Measurements from ENCODE around the gene DDR1.

The DDR1 gene

DNA sequence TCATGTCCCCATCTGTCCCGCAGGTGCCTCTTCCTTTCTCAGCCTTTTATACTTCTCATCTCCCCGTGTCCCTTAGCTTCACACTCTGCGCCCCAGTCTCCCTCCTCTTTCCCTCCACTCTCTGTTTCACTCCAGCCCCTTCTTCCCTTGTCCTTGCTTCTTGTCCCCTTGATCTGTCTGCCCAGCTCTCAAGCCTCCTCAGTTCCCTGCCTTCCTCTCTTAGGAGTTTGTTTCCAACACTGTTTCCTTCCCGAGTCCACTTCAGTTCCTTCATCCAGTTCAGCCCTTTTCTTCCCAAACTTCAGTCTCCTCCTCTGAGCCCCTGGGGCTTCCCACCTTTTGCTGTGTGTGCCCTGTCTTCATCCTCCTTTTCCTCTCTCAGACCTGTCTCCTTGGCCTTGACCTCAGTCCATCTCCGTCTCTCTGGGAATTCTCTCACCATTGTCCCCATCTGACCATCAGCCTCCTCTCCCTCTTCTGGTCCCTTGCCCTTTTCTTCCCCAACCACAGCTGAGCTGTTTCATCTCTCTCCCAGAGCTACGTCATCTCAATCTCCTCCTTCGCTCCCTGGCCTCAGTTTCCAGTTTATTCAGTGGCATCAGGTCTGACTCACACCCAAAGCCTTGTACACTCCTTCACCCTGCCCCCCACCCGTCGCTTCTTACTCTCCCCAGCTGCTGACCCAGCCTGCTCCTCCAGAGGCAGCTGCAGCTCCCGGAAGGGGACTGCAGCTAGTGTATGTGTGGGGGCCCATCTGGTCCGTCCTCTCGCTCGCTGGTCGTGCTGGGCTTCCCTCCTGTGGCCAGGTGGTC, 2.7 kb upstream of the DDR1 start:
- DNase-seq = peak; percentile 80 to 91

- DNase-seq = no peak
Observed at GRCh38 chr6:30882204-30882758, 2.0 kb upstream of the DDR1 start.

- peak; percentile 8 to 77 for DNase-seq
Observed at GRCh38 chr6:30882759-30883684, 1.3 kb upstream of the DDR1 start.

- peak in 1 of 2 experiments; percentile 33 for DNase-seq
Observed at GRCh38 chr6:30884521-30885480, 482 bp downstream of the DDR1 start.

DNA sequence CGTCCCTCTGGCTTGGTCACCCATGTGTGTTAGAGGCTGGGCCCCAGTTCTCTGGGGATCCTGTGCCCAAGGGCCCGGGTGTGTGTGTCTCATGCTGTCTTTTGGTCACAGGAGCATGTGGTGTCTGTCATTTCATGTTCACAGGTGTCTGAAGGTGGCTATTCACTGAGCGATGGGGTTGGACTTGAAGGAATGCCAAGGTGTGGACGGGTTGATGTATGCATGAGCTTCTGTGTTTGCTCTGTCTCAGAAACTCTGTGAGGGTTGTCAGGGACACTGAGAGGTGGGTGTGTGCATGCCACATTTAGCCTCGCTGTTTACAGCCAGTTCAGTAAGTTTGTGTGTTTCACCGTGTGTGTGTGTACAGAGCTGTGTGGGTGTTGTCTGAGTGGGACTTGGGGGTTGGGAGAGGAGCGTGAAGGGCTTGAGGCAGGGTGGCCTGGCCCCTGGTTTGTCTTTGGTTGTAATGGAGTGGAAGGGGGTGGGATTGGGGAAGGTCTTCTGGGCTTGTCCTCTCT, 1.2 kb downstream of the DDR1 start:
- DNase-seq = no peak

DNA sequence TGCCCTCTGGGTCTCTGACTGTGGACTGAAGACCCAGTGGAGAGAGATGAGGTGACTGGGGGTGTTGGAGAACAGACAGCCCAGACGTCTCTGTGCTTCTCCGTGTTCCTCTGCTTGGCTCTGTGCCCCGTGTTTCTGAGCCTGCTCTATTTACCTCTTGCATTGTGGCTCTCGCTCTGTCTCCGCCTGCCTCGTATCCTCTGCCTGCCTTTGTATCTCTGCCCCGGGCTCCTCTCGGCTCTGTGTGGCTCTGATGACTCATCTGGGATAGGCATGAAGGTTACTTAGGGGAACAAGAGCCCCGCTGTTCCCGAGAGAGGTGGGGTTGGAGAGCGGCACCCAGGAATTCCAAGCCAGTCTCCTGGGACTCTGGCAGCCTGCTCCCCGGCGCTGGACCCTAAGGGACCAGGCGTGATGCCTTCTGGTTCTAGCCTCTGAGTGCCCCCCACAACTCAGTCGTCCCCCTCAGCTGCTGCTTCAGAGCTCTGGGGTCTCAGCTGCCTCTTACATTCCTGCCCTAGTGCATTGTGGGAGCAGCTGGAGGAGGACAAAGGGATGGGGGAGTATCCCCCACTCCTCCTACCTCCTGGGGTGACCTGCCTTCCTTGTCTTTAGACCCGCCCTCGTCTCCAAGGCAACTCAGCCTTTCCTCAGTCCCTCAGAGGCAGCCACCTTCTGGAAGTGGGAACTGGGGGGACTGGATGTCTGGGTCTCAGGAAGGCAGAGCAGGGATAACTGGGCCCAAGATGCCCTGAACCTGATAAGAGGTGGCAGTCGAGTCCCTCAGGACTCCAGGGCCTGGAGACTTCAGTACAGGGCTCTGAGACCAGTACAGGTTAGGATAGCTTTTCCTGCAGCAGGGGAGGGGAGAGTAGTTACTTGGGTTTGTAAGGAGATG, 1.9 kb downstream of the DDR1 start:
- DNase-seq = peak in 1 of 2 experiments; percentile 35

- DNase-seq = no peak
Observed at GRCh38 chr6:30886897-30887255, 2.6 kb downstream of the DDR1 start.

GRCh38 chr6:30887901-30888815, 3.8 kb downstream of the DDR1 start:
- DNase-seq = no peak

- DNase-seq = no peak
Observed at GRCh38 chr6:30888816-30889495, 4.6 kb downstream of the DDR1 start.

- no peak for DNase-seq
Observed at GRCh38 chr6:30889496-30889885, 5.2 kb downstream of the DDR1 start.

GRCh38 chr6:30889921-30890645, 5.8 kb downstream of the DDR1 start:
- DNase-seq = no peak

DNA sequence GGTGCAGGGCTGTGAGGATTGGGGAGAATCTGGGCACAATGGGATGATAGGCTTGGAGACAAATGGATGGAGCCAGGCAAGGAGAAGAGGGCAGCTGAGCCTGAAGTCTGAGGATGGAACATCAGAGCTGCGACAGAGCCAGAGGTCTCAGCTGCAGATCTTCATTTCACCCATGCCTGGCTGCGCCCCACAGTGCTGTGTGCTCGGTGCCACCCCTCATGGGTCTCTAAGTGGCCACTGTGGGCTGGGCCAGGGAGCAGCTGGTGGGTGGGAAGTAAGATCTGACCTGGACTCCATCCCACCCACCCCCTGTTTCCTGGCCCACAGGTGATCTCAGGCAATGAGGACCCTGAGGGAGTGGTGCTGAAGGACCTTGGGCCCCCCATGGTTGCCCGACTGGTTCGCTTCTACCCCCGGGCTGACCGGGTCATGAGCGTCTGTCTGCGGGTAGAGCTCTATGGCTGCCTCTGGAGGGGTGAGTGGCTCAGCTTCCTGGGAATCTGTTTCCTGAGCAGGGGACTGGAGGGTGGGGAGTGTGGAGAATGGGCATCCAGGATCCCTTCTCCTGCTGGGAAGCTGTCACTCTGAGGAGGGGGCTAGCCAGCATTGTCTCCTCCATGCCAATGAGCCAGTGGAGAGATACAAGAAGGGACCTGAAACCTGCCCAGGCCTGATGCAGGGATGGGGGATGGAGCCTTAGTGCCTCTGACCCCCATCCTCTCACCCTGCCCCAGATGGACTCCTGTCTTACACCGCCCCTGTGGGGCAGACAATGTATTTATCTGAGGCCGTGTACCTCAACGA, 6.5 kb downstream of the DDR1 start:
- no peak for DNase-seq

DNA sequence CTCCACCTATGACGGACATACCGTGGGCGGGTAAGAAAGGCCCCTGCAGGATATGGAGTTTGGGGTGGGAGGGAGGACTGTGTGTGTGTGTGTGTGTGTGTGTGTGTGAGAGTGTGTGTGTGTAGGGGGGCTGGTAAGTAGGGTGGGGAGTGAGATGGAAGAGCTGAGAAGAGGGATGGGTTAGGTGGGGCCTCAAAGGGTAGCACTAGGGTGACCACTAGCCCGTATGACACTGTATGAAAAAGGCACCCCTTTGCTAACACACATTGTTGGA, 7.1 kb downstream of the DDR1 start:
- DNase-seq = no peak

DNA sequence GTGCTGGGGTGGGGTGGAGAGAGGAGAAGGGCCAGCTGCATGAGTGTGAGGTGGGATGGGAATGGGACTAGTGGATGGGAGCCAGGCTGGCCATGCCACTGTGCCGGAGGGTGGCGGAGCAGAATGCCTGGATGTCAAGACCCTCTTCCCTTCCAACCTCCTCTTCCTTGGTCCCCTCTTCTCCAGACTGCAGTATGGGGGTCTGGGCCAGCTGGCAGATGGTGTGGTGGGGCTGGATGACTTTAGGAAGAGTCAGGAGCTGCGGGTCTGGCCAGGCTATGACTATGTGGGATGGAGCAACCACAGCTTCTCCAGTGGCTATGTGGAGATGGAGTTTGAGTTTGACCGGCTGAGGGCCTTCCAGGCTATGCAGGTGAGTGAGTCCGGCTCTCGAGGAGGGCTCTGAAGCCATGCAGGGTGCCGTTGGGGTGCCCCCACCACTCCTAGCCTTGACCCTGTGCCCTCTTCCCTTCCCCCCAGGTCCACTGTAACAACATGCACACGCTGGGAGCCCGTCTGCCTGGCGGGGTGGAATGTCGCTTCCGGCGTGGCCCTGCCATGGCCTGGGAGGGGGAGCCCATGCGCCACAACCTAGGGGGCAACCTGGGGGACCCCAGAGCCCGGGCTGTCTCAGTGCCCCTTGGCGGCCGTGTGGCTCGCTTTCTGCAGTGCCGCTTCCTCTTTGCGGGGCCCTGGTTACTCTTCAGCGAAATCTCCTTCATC, 7.7 kb downstream of the DDR1 start:
- DNase-seq = no peak

DNA sequence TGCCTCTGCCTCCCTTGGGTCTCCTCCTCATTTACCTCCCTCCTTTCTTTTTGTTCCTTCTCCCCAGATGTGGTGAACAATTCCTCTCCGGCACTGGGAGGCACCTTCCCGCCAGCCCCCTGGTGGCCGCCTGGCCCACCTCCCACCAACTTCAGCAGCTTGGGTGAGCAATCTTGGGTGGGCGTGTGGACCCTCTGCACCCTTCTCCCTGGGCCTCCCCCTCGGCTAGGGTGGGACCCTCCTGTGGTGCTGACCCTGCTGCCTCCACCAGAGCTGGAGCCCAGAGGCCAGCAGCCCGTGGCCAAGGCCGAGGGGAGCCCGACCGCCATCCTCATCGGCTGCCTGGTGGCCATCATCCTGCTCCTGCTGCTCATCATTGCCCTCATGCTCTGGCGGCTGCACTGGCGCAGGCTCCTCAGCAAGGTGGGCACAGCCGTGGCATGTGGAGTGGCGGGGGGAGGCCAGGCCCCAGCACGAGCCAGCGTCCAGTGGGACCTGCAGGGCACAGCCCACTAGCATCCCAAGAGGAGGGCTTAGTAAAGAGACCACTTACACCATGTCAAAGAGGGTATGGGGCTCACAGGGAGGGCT, 8.8 kb downstream of the DDR1 start:
- DNase-seq = no peak

GRCh38 chr6:30893666-30894065, 9.3 kb downstream of the DDR1 start:
- no peak for DNase-seq

DNA sequence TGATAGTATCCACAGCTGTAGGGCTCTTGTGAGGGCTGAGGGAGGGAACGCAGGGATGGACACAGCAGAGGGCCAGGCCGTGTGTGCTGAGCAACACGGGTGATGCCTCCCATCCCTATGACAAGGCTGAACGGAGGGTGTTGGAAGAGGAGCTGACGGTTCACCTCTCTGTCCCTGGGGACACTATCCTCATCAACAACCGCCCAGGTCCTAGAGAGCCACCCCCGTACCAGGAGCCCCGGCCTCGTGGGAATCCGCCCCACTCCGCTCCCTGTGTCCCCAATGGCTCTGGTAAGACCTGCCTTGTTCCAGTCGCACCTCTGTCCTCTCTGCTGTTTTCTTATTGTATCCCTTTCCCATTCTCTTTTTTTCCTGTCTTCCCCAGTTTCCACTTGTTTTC, 10.1 kb downstream of the DDR1 start:
- DNase-seq = no peak
